Trophoblast cell (in vitro differentiated cells and primary cell): ENCODE results near the gene TXNDC16.

Source experiments
- DNase-seq, 2 donors: peaks; one replicate each; pipeline ENCODE4 v3.0.0-alpha.2; 2016
- H2AFZ ChIP-seq: 2 replicates; pipeline ENCODE4 v1.6.1; 2013; ENCODE audit warnings: low read length, moderate library complexity, mild to moderate bottlenecking; ENCODE audit not compliant: insufficient read depth, poor library complexity
- H2AK5ac ChIP-seq: 2 replicates; pipeline ENCODE4 v1.6.1; 2013; ENCODE audit warnings: mild to moderate bottlenecking, low read length
- H2BK120ac ChIP-seq: 2 replicates; pipeline ENCODE4 v1.6.1; 2013; ENCODE audit warnings: low read length, mild to moderate bottlenecking, moderate library complexity; ENCODE audit not compliant: insufficient read depth, poor library complexity
- H2BK12ac ChIP-seq: 2 replicates; pipeline ENCODE4 v1.6.1; 2013; ENCODE audit warnings: mild to moderate bottlenecking, low read length, moderate library complexity
- H2BK5ac ChIP-seq: 2 replicates; pipeline ENCODE4 v1.6.1; 2013; ENCODE audit warnings: low read length, low read depth, moderate library complexity, mild to moderate bottlenecking; ENCODE audit not compliant: poor library complexity
- H3K14ac ChIP-seq: 2 replicates; pipeline ENCODE4 v1.6.1; 2013; ENCODE audit warnings: mild to moderate bottlenecking, low read length
- H3K18ac ChIP-seq: 2 replicates; pipeline ENCODE4 v1.6.1; 2013; ENCODE audit warnings: mild to moderate bottlenecking, low read length
- H3K23ac ChIP-seq: 2 replicates; pipeline ENCODE4 v1.6.1; 2013; ENCODE audit warnings: low read length
- H3K27ac ChIP-seq: 2 replicates; pipeline ENCODE4 v1.5.1; 2013; ENCODE audit warnings: low read depth, mild to moderate bottlenecking, inconsistent platforms, low read length, moderate library complexity
- H3K27me3 ChIP-seq: 2 replicates; pipeline ENCODE4 v1.6.1; 2013; ENCODE audit warnings: inconsistent platforms, mild to moderate bottlenecking, low read length, moderate library complexity; ENCODE audit not compliant: insufficient read depth
- H3K36me3 ChIP-seq, 2 experiments: 1 replicate in 1 of 2; 2 replicates in 1 of 2; pipeline ENCODE4 v1.6.1; 2013; ENCODE audit warnings: low read length in 2 of 2, mild to moderate bottlenecking in 2 of 2, moderate library complexity in 1 of 2; ENCODE audit not compliant: insufficient read depth in 2 of 2, control insufficient read depth in 1 of 2
- H3K4ac ChIP-seq: 2 replicates; pipeline ENCODE4 v1.6.1; 2013; ENCODE audit warnings: low read depth, mild to moderate bottlenecking, low read length, moderate library complexity
- H3K4me1 ChIP-seq, 2 experiments: 1 replicate in 1 of 2; 2 replicates in 1 of 2; pipeline ENCODE4 v1.6.1; 2013; ENCODE audit warnings: low read length in 2 of 2, mild to moderate bottlenecking in 2 of 2, moderate library complexity in 1 of 2; ENCODE audit not compliant: insufficient read depth in 2 of 2, control insufficient read depth in 1 of 2
- H3K4me2 ChIP-seq: 2 replicates; pipeline ENCODE4 v1.6.1; 2013; ENCODE audit warnings: inconsistent platforms, mild to moderate bottlenecking, low read length, moderate library complexity
- H3K4me3 ChIP-seq: 2 replicates; pipeline ENCODE4 v1.5.1; 2013; ENCODE audit warnings: mild to moderate bottlenecking, low read depth, low read length, inconsistent platforms
- H3K79me1 ChIP-seq: one replicate; pipeline ENCODE4 v1.6.1; 2013; ENCODE audit warnings: low read length
- H3K79me2 ChIP-seq: 2 replicates; pipeline ENCODE4 v1.6.1; 2013; ENCODE audit warnings: low read length, mild to moderate bottlenecking; ENCODE audit not compliant: control insufficient read depth, insufficient read depth, poor library complexity
- H3K9ac ChIP-seq: 2 replicates; pipeline ENCODE4 v1.6.1; 2013; ENCODE audit warnings: mild to moderate bottlenecking, low read length
- H3K9me3 ChIP-seq: 2 replicates; pipeline ENCODE4 v1.6.1; 2013; ENCODE audit warnings: low read depth, mild to moderate bottlenecking, control low read depth, inconsistent platforms, low read length; ENCODE audit not compliant: insufficient read depth
- H4K12ac ChIP-seq: 2 replicates; pipeline ENCODE4 v1.6.1; 2013; ENCODE audit warnings: low read depth, mild to moderate bottlenecking, low read length, moderate library complexity
- H4K8ac ChIP-seq: 2 replicates; pipeline ENCODE4 v1.6.1; 2013; ENCODE audit warnings: low read depth, mild to moderate bottlenecking, low read length, moderate library complexity
- H4K91ac ChIP-seq: one replicate; pipeline ENCODE4 v1.6.1; 2013; ENCODE audit warnings: low read depth, mild to moderate bottlenecking, low read length, moderate library complexity
- WGBS: extraction: QIAGEN DNeasy Blood & Tissue Kit; methylation state at CpG from one replicate; pipeline ENCODE4 v1.1.7; 2013; ENCODE audit warnings: missing lambda C conversion rate; ENCODE audit not compliant: insufficient read length, insufficient coverage; ENCODE audit errors: extremely low coverage; 5-methylcytosine and 5-hydroxymethylcytosine counted together

Gene TXNDC16

GRCh38 chr14:52494444-52494843, 57.9 kb downstream of the TXNDC16 start:
- Histone ChIP-seq H3K23ac (no peak overlapping the region), H2AFZ (no peak overlapping the region), H3K27me3 (no peaks in the 10 kb centered on the region), H3K4me1 (no peaks in the 10 kb centered on the region), H3K18ac (no peak overlapping the region), H4K91ac (no peak overlapping the region), H3K14ac (no peak overlapping the region), H3K27ac (no peak overlapping the region), H3K4me3 (no peak overlapping the region), H2AK5ac (no peak overlapping the region), H3K9me3 (no peaks in the 10 kb centered on the region), H4K8ac (no peak overlapping the region), H3K9ac (no peak overlapping the region), H3K79me2 (no peaks in the 10 kb centered on the region), H4K12ac (no peak overlapping the region), H2BK120ac (no peak overlapping the region), H2BK5ac (no peak overlapping the region), H2BK12ac (no peak overlapping the region), H3K4ac (no peak overlapping the region), H3K4me2 (no peak overlapping the region), H3K36me3 (no peaks in the 10 kb centered on the region), H3K79me1 (no peaks in the 10 kb centered on the region)
- DNase-seq, result no peak
- WGBS, result no CpG with 5 or more reads among the region's 1 CpG

GRCh38 chr14:52485350-52485960, 66.8 kb downstream of the TXNDC16 start:
- Histone ChIP-seq H3K4me1 (no peaks in the 10 kb centered on the region), H2BK12ac (no peak overlapping the region), H3K18ac (no peak overlapping the region), H3K79me2 (no peaks in the 10 kb centered on the region), H3K27ac (no peak overlapping the region), H3K9ac (no peak overlapping the region), H3K4me3 (no peak overlapping the region), H3K14ac (no peak overlapping the region), H4K12ac (no peak overlapping the region), H3K23ac (no peak overlapping the region), H2AFZ (no peak overlapping the region), H3K79me1 (no peaks in the 10 kb centered on the region), H3K4ac (no peak overlapping the region), H3K27me3 (no peaks in the 10 kb centered on the region), H3K9me3 (no peaks in the 10 kb centered on the region), H2BK120ac (no peak overlapping the region), H4K8ac (no peak overlapping the region), H2BK5ac (no peak overlapping the region), H3K36me3 (no peaks in the 10 kb centered on the region), H4K91ac (no peak overlapping the region), H2AK5ac (no peak overlapping the region), H3K4me2 (no peak overlapping the region)
- DNase-seq, result no peak
- WGBS, result no CpG with 5 or more reads among the region's 4 CpGs

GRCh38 chr14:52481864-52482263, 70.4 kb downstream of the TXNDC16 start:
- no peak overlapping the region for H4K8ac ChIP-seq
- H3K4me1 ChIP-seq, result no peaks in the 10 kb centered on the region
- H3K14ac ChIP-seq, result no peak overlapping the region
- H2BK120ac ChIP-seq, result no peak overlapping the region
- no peak overlapping the region for H3K4ac ChIP-seq
- no peak for DNase-seq
- no peak overlapping the region for H3K18ac ChIP-seq
- H3K79me2 ChIP-seq, result no peaks in the 10 kb centered on the region
- no peaks in the 10 kb centered on the region for H3K27me3 ChIP-seq
- H3K23ac ChIP-seq, result no peak overlapping the region
- no peak overlapping the region for H2BK5ac ChIP-seq
- H3K9me3 ChIP-seq, result no peaks in the 10 kb centered on the region
- H4K12ac ChIP-seq, result no peak overlapping the region
- H2BK12ac ChIP-seq, result no peak overlapping the region
- no peak overlapping the region for H3K27ac ChIP-seq
- H3K4me2 ChIP-seq, result no peak overlapping the region
- H3K79me1 ChIP-seq, result no peaks in the 10 kb centered on the region
- no peak overlapping the region for H3K4me3 ChIP-seq
- H2AFZ ChIP-seq, result no peak overlapping the region
- no peak overlapping the region for H4K91ac ChIP-seq
- H3K9ac ChIP-seq, result no peak overlapping the region
- H2AK5ac ChIP-seq, result no peak overlapping the region
- H3K36me3 ChIP-seq, result no peaks in the 10 kb centered on the region

GRCh38 chr14:52473557-52473956, 78.7 kb downstream of the TXNDC16 start:
- H2BK120ac ChIP-seq, result no peak overlapping the region
- H4K8ac ChIP-seq, result no peak overlapping the region
- no peaks in the 10 kb centered on the region for H3K79me1 ChIP-seq
- no peak overlapping the region for H2BK12ac ChIP-seq
- no peak overlapping the region for H3K14ac ChIP-seq
- H3K4me2 ChIP-seq, result no peak overlapping the region
- no peak overlapping the region for H3K9ac ChIP-seq
- H2AK5ac ChIP-seq, result no peak overlapping the region
- no peaks in the 10 kb centered on the region for H3K36me3 ChIP-seq
- H3K18ac ChIP-seq, result no peak overlapping the region
- no peaks in the 10 kb centered on the region for H3K4me1 ChIP-seq
- H3K79me2 ChIP-seq, result no peaks in the 10 kb centered on the region
- H4K12ac ChIP-seq, result no peak overlapping the region
- H4K91ac ChIP-seq, result no peak overlapping the region
- H3K23ac ChIP-seq, result no peak overlapping the region
- H3K9me3 ChIP-seq, result no peaks in the 10 kb centered on the region
- H3K27ac ChIP-seq, result no peak overlapping the region
- H2AFZ ChIP-seq, result no peak overlapping the region
- peak in 1 of 2 donors; percentile 53 for DNase-seq
- no peak overlapping the region for H3K4ac ChIP-seq
- H3K27me3 ChIP-seq, result no peaks in the 10 kb centered on the region
- WGBS, result no CpG with 5 or more reads among the region's 1 CpG
- no peak overlapping the region for H3K4me3 ChIP-seq
- H2BK5ac ChIP-seq, result no peak overlapping the region
